GM15510 (cell line): ENCODE results near the gene UBR1.

Experiments used
- POLR2A ChIP-seq: IDR thresholded peaks from 3 replicates; pipeline ENCODE4 v1.6.1; 2011; ENCODE audit warnings: borderline replicate concordance; ENCODE audit not compliant: insufficient read length; ENCODE audit errors: extremely low read depth

The UBR1 gene

DNA sequence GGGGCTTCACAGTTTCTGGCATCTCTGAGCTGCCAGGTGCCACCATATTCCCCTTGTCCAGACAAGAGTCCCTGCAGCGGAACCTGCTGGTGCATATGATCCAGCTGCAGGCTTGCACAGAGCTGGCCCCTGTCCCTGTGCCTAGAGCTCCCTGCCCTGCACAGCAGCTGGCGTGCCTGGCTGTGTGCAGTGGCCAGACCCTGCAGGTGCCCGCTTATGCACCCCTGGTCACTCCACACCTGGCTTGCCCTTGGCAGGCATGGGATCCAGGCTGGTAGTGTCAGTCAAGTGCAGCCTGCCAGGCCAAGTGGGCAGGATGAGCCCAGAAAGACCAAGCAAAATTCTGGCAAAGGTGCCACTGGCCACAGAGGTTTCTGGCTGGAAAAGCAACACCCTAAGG is 96.6 kb downstream of the UBR1 start:
- TF ChIP-seq POLR2A, result no peak

DNA sequence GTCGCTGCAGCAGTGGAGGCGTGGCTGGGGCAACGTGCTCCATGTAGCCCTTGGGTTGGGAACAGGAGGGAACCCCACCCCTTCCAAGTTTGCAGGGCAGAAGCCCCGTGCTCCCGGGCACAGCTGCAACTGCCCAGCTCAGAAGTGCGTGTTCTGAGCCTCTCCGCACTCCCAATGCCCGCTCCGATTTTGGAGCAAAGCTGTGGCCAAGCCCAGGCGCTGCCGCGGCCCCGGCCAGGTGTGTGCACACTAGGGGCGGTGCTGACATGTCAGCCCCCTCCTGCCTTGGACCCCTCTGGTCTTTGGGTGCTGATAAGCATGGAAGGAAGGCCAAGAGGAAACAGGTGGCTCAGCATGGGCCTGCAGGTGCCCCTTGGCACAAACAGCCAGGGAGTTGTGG is 97.7 kb downstream of the UBR1 start:
- TF ChIP-seq POLR2A, result no peak

GRCh38 chr15:43007551-43007950 is 98.3 kb downstream of the UBR1 start:
- no peak for TF ChIP-seq POLR2A

GRCh38 chr15:43006991-43007390 is 98.8 kb downstream of the UBR1 start:
- TF ChIP-seq POLR2A, result no peak

GRCh38 chr15:42999201-42999779 is 106.5 kb downstream of the UBR1 start:
- no peak for TF ChIP-seq POLR2A

DNA sequence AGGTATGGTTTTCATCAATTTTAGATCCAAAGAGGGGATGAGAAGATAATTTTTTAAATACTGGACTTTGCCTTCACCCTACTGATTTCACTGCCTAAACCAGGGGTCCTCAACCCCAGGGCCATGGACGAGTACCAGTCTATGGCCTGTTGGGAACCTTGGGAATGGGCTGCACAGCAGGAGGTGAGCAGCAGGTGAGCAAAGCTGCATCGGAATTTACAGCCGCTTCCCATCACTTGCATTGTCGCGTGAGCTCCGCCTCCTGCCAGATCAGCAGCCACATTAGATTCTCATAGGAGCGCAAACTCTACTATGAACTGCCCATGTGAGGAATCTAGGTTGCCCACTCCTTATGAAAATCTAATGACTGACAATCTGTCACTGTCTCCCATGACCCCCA is 109.0 kb downstream of the UBR1 start:
- no peak for TF ChIP-seq POLR2A

DNA sequence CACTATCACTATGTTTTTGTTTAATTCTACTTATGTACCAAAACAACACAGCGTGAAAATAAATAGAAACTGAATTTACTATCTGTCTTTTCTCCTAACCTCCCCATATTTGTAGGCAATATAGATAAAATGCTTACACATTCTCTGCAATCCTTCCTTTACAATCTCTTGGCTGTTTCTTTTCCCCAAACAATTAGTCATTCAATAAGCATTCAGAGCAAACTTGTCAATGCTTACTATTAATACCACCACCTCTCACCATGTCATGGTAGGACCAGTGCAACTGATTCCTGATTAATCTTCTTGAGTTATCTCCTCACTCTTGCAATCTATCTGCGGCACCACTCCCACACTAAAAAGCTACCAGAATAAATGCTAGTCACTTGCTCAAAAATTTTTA is 111.3 kb downstream of the UBR1 start:
- no peak for TF ChIP-seq POLR2A

DNA sequence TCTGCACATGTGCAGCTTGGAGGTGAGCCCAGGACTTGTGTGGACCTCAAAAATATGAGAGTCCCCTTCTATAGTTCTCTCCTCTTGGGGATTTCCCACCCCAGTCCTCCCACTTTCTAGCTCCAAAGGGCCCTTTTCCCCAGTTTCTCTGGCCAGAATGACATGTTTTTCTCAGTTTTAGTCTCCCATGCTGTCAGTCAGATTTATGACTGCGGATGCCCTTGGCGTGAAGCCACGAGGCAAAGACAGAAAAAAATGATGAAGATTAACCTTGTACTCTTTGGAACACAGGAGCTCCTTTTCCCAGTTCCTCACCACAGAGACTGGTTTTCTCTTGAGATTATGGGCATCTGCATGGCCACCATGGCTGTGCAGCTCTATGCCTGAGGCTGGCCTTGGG is 113.2 kb downstream of the UBR1 start:
- no peak for TF ChIP-seq POLR2A

DNA sequence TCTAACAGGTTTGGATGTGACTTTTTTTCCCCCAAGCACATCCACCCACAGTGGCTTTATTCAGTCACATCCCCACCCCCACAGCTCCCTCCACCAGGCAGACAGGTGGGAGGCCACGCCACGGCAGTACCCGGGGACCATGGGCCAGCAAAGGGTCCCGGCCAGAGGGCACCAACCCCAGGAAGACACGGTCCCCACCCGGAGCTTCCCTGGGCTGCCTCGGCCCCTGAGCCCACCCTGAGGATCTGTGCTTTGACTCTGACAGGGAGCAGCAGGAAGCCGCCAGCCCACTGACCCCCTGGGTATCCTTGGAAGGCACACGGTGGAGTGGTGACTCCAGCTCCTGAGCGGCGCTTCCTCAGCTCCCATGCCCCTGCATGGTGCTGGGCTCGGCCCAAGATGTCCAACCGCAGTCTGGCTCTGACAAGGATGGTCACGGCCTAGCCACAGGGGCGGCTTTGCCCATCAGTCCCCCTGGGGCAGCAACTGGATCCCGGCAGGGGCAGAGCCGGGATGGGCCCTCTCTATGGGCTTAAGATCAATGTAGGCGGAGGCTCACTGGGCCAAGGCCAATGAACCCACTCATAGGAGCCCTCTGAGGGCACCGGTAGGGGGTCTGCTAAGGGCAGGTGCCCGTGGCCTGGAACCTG is 119.0 kb downstream of the UBR1 start:
- no peak for TF ChIP-seq POLR2A

GRCh38 chr15:42984493-42985034 is 121.3 kb downstream of the UBR1 start:
- no peak for TF ChIP-seq POLR2A

- TF ChIP-seq POLR2A, result no peak
Observed at GRCh38 chr15:42974202-42974862, 131.5 kb downstream of the UBR1 start.

- TF ChIP-seq POLR2A, result no peak
Observed at GRCh38 chr15:42973114-42973513, 132.7 kb downstream of the UBR1 start.

DNA sequence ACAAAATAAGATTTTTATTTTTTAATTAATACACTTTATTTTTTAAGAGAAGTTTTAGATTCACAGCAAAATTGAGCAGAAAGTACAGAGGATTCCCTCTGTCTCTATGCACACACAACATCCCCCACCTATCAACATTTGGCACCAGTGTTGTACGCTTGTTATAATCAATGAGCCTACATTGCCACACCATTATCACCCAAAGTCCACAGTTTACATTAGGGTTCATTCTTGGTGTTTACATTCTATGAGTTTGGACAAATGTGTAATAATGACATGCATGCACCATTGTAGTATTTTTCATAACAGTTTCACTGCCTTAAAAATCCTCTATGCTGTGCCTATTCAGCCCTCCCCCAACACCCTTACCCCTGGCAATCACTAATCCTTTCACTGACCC is 134.0 kb downstream of the UBR1 start:
- TF ChIP-seq POLR2A, result no peak

DNA sequence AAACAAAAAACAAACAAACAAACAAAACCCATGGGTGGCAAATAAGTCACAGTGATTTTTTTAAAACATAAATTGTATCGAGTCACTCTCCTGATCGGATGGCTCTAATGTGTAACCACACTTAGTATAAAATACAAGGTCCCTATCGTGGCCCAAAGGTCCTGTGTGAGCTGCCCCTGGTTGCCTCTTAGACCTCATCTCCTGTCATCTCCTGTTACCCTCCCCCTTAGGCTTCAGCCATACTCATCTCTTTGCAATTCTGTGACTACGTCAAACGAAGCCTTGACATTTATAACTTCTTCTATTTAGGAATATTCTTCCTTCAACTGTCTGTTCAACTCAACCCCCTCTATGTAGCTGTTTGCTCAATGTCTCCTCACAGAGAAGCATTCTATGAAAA is 141.4 kb downstream of the UBR1 start:
- no peak for TF ChIP-seq POLR2A

GRCh38 chr15:42955518-42955917 is 150.3 kb downstream of the UBR1 start:
- TF ChIP-seq POLR2A, result no peak

DNA sequence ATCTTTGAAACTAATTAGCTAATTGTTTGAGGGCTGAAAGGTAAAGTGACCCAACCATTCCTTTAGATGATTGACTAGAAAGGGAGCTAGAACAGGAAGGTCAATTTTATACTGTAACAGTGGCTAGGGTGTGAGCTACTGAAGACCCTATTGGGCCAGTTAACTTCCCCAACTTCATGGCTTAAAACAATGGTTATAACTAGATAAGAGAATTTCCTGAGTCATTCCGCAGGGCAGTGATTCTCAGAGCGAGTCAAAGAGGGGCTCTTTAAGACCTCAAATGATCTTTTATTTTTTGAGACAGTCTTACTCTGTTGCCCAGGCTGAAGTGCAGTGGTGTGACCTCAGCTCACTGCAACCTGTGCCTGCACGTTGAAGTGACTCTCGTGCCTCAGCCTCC is 151.5 kb downstream of the UBR1 start:
- TF ChIP-seq POLR2A, result no peak
